H1 (cell line): ENCODE results near the gene IQGAP1. TPM values are rescaled to one million over a fixed set of nuclear protein-coding genes. Genes with fewer than 3 reads are reported as not detected.
A peak's percentile ranks its signal among the peaks of the same experiment; 100 is the strongest.

Source experiments
- CTCF ChIA-PET: fragments of 300-600 bp; sonication (Branson Sonifier 250); formaldehyde crosslinking; loops from one replicate; lab custom pipeline; 2021; ENCODE audit not compliant: partially characterized antibody; lab: Charles Lee
- POLR2A ChIA-PET: fragments of 300-600 bp; sonication (Branson Sonifier 250); formaldehyde crosslinking; loops from one replicate; lab custom pipeline; 2021; ENCODE audit warnings: inconsistent platforms; ENCODE audit not compliant: partially characterized antibody; lab: Charles Lee
- DNase-seq, 2 experiments: peaks; one replicate each; pipeline versions ENCODE4 v3.0.0 to v3.0.0-alpha.2; 2010 to 2022; ENCODE audit warnings: low spot score in 2 of 2, low read depth in 1 of 2, mixed read lengths in 1 of 2
- FAIRE-seq: peaks from 2 replicates; lab custom pipeline; 2011; peaks lifted over from hg19 to GRCh38; lab: Jason Lieb, UNC
- H2AFZ ChIP-seq: 2 replicates; pipeline ENCODE4 v1.8.1; 2012; ENCODE audit warnings: low read length, inconsistent platforms
- H2AK5ac ChIP-seq: 2 replicates; pipeline ENCODE4 v1.6.1; 2013; ENCODE audit warnings: low read depth, low read length
- H2BK120ac ChIP-seq: replicated peaks from 2 replicates; pipeline ENCODE3; 2013; ENCODE audit warnings: low read depth, low read length, inconsistent platforms
- H2BK12ac ChIP-seq: 2 replicates; pipeline ENCODE4 v1.6.1; 2013; ENCODE audit warnings: low read depth, low read length
- H2BK15ac ChIP-seq: 2 replicates; pipeline ENCODE4 v1.6.1; 2013; ENCODE audit warnings: low read length
- H2BK20ac ChIP-seq: 2 replicates; pipeline ENCODE4 v1.6.1; 2013; ENCODE audit warnings: low read length
- H2BK5ac ChIP-seq: 2 replicates; pipeline ENCODE4 v1.6.1; 2013; ENCODE audit warnings: low read depth, low read length
- H3K14ac ChIP-seq: 2 replicates; pipeline ENCODE4 v1.6.1; 2013; ENCODE audit warnings: inconsistent platforms; ENCODE audit not compliant: insufficient read length
- H3K18ac ChIP-seq: 2 replicates; pipeline ENCODE4 v1.6.1; 2013; ENCODE audit warnings: low read length; ENCODE audit errors: extremely low read depth
- H3K23ac ChIP-seq: 2 replicates; pipeline ENCODE4 v1.6.1; 2013; ENCODE audit warnings: inconsistent platforms; ENCODE audit not compliant: insufficient read length
- H3K23me2 ChIP-seq: 2 replicates; pipeline ENCODE4 v1.6.1; 2013; ENCODE audit warnings: low read depth, low read length
- H3K27ac ChIP-seq: 2 replicates; pipeline ENCODE4 v1.6.1; 2011; ENCODE audit warnings: low read depth, low read length, inconsistent platforms
- H3K27me3 ChIP-seq, 4 experiments: replicated peaks in 1 of 4; 1 replicate in 1 of 4; 2 replicates in 3 of 4; pipeline versions ENCODE4 v1.6.1 to v1.8.1; 2011 to 2013; ENCODE audit warnings: low read length in 3 of 4, mild to moderate bottlenecking in 3 of 4, inconsistent platforms in 2 of 4, mixed read lengths in 2 of 4, moderate library complexity in 1 of 4; ENCODE audit not compliant: control insufficient read depth in 3 of 4, insufficient read depth in 3 of 4; ENCODE audit errors: extremely low read depth in 1 of 4
- H3K36me3 ChIP-seq, 4 experiments: 2 replicates each; pipeline versions ENCODE4 v1.6.1 to v1.8.1; 2011 to 2013; ENCODE audit warnings: mild to moderate bottlenecking in 4 of 4, low read length in 3 of 4, moderate library complexity in 2 of 4, control low read depth in 1 of 4, inconsistent platforms in 1 of 4; ENCODE audit not compliant: insufficient read depth in 4 of 4, control insufficient read depth in 2 of 4
- H3K4ac ChIP-seq: replicated peaks from 2 replicates; pipeline ENCODE3; 2013; ENCODE audit warnings: low read length, low read depth, mixed read lengths, inconsistent platforms; ENCODE audit not compliant: insufficient read length
- H3K4me1 ChIP-seq, 4 experiments: replicated peaks in 1 of 4; 1 replicate in 1 of 4; 2 replicates in 3 of 4; pipeline versions ENCODE4 v1.6.1 to v1.8.1; 2011 to 2013; ENCODE audit warnings: low read length in 3 of 4, inconsistent platforms in 2 of 4, mixed read lengths in 1 of 4; ENCODE audit not compliant: insufficient read depth in 4 of 4, control insufficient read depth in 3 of 4
- H3K4me2 ChIP-seq, 2 experiments: 2 replicates each; pipeline versions ENCODE4 v1.6.1 to v1.8.1; 2011 to 2013; ENCODE audit warnings: low read depth in 2 of 2, low read length in 2 of 2, control low read depth in 1 of 2, inconsistent platforms in 1 of 2, mild to moderate bottlenecking in 1 of 2; ENCODE audit not compliant: insufficient read depth in 1 of 2
- H3K4me3 ChIP-seq, 4 experiments: fragments of 200-600, 300-600 bp in 1 of 4; sonication (generic), shearing (Covaris generic), sonication (Bioruptor Twin) in 1 of 4; 2 replicates each; pipeline versions ENCODE4 v1.5.1 to v1.8.1; 2011 to 2016; ENCODE audit warnings: low read length in 4 of 4, low read depth in 3 of 4, control low read depth in 2 of 4, inconsistent platforms in 2 of 4, mild to moderate bottlenecking in 2 of 4, mixed read lengths in 1 of 4, moderate library complexity in 1 of 4; ENCODE audit not compliant: insufficient read depth in 2 of 4; ENCODE audit errors: extremely low read depth in 1 of 4
- H3K56ac ChIP-seq: replicated peaks from 2 replicates; pipeline ENCODE3; 2013; ENCODE audit warnings: low read depth, mild to moderate bottlenecking, mixed read lengths, low read length, inconsistent platforms; ENCODE audit not compliant: insufficient read length
- H3K79me1 ChIP-seq: 2 replicates; pipeline ENCODE4 v1.6.1; 2013; ENCODE audit warnings: low read depth, low read length, control low read depth
- H3K79me2 ChIP-seq, 2 experiments: 2 replicates each; pipeline versions ENCODE4 v1.6.1 to v1.8.1; 2012 to 2013; ENCODE audit warnings: low read length in 2 of 2, mild to moderate bottlenecking in 2 of 2, inconsistent platforms in 1 of 2; ENCODE audit not compliant: insufficient read depth in 2 of 2, control insufficient read depth in 1 of 2
- H3K9ac ChIP-seq, 4 experiments: replicated peaks in 1 of 4; 1 replicate in 1 of 4; 2 replicates in 3 of 4; pipeline versions ENCODE4 v1.6.1 to v1.8.1; 2011 to 2013; ENCODE audit warnings: low read depth in 3 of 4, low read length in 3 of 4, control low read depth in 2 of 4, mild to moderate bottlenecking in 2 of 4, moderate library complexity in 2 of 4, inconsistent platforms in 1 of 4; ENCODE audit errors: extremely low read depth in 1 of 4
- H3K9me3 ChIP-seq, 2 experiments: 2 replicates each; pipeline versions ENCODE4 v1.6.1 to v1.8.1; 2012 to 2013; ENCODE audit warnings: mild to moderate bottlenecking in 2 of 2, moderate library complexity in 2 of 2, control low read depth in 1 of 2, inconsistent platforms in 1 of 2, low read depth in 1 of 2, low read length in 1 of 2, mixed read lengths in 1 of 2; ENCODE audit not compliant: insufficient read depth in 2 of 2
- H4K20me1 ChIP-seq, 2 experiments: replicated peaks in 1 of 2; 2 replicates each; pipeline versions ENCODE3 to v1.8.1; 2011 to 2013; ENCODE audit warnings: inconsistent platforms in 2 of 2, low read length in 2 of 2, mild to moderate bottlenecking in 1 of 2; ENCODE audit not compliant: insufficient read depth in 2 of 2, control insufficient read depth in 1 of 2
- H4K5ac ChIP-seq: 2 replicates; pipeline ENCODE4 v1.6.1; 2013; ENCODE audit warnings: low read length, low read depth, mixed read lengths, inconsistent platforms; ENCODE audit not compliant: insufficient read length
- H4K8ac ChIP-seq: 2 replicates; pipeline ENCODE4 v1.8.0; 2013; ENCODE audit warnings: mild to moderate bottlenecking, moderate library complexity, low read length, inconsistent platforms; ENCODE audit not compliant: insufficient read depth; ENCODE audit errors: extremely low read depth
- H4K91ac ChIP-seq: replicated peaks from 2 replicates; pipeline ENCODE3; 2013; ENCODE audit warnings: low read length, mixed read lengths, inconsistent platforms; ENCODE audit not compliant: insufficient read length
- BACH1 ChIP-seq: IDR thresholded peaks from 2 replicates; pipeline ENCODE4 v1.6.1; 2012; ENCODE audit warnings: low read length, improper control_type of control experiment
- BRCA1 ChIP-seq: IDR thresholded peaks from 2 replicates; pipeline ENCODE4 v1.6.1; 2012; ENCODE audit warnings: low read depth, low read length, improper control_type of control experiment
- EGR1 ChIP-seq: IDR thresholded peaks from 2 replicates; pipeline ENCODE4 v1.6.1; 2011; ENCODE audit warnings: low read depth, low read length, borderline replicate concordance
- FOSL1 ChIP-seq: IDR thresholded peaks from 2 replicates; pipeline ENCODE4 v1.6.1; 2011; ENCODE audit warnings: mild to moderate bottlenecking, low read depth, low read length, moderate library complexity; ENCODE audit not compliant: insufficient read depth
- GABPA ChIP-seq: IDR thresholded peaks from 2 replicates; pipeline ENCODE4 v1.6.1; 2011; ENCODE audit warnings: mild to moderate bottlenecking, low read length, moderate library complexity, borderline replicate concordance; ENCODE audit not compliant: insufficient read depth
- MAFK ChIP-seq: IDR thresholded peaks from 2 replicates; pipeline ENCODE4 v1.6.1; 2012; ENCODE audit warnings: low read depth, mild to moderate bottlenecking, improper control_type of control experiment, low read length
- PHF8 ChIP-seq: fragments of 200-600 bp; sonication (generic); conservative IDR thresholded peaks from 2 replicates; pipeline ENCODE4 v1.7.1; 2012; ENCODE audit warnings: low read depth, mild to moderate bottlenecking, inconsistent platforms, low read length, moderate library complexity
- RNF2 ChIP-seq: fragments of 200-900, 300-1000 bp; sonication (generic); IDR thresholded peaks from 2 replicates; pipeline ENCODE4 v1.7.1; 2016; ENCODE audit warnings: borderline replicate concordance, low read depth, mild to moderate bottlenecking, antibody characterized with exemption, low read length; ENCODE audit not compliant: poor library complexity, severe bottlenecking; ENCODE audit errors: missing control alignments
- SIN3A ChIP-seq, 2 experiments: IDR thresholded peaks in 1 of 2; conservative IDR thresholded peaks in 1 of 2; 2 replicates each; pipeline ENCODE4 v1.6.1; 2011 to 2012; ENCODE audit warnings: low read length in 2 of 2, improper control_type of control experiment in 1 of 2, low read depth in 1 of 2, mild to moderate bottlenecking in 1 of 2
- SP4 ChIP-seq: IDR thresholded peaks from 2 replicates; pipeline ENCODE4 v1.6.1; 2012; ENCODE audit warnings: low read length, inconsistent platforms
- TAF1 ChIP-seq: IDR thresholded peaks from 2 replicates; pipeline ENCODE4 v1.6.1; 2011; ENCODE audit warnings: mild to moderate bottlenecking, low read depth, low read length
- WGBS, 2 experiments: shearing (Covaris generic) in 1 of 2; methylation state at CpG; one replicate each; pipeline versions ENCODE4 v1.1.6 to v1.1.7; 2013 to 2015; ENCODE audit warnings: low lambda C conversion rate in 2 of 2, mixed read lengths in 2 of 2, inconsistent platforms in 1 of 2, low coverage in 1 of 2, missing lambda C conversion rate in 1 of 2; ENCODE audit not compliant: insufficient replicate concordance in 2 of 2, insufficient coverage in 1 of 2, insufficient read length in 1 of 2; ENCODE audit errors: extremely low coverage in 1 of 2, missing lambda C conversion rate in 1 of 2; 5-methylcytosine and 5-hydroxymethylcytosine counted together
- polyA plus RNA-seq, 7 experiments: library from polyadenylated mRNA; depleted of rRNA in 3 of 7; stranded (reverse) in 5 of 7; unstranded in 2 of 7; fragments of >200 nt in 5 of 7; fragments of 200-250 nt in 2 of 7; gene quantifications; 1 replicate in 5 of 7; 2 replicates in 1 of 7; 4 replicates in 1 of 7; pipeline versions ENCODE4 v1.2.1 to v1.2.3, GENCODE V29; 2011 to 2013; ENCODE audit warnings: missing spikeins in 2 of 7, mixed read lengths in 2 of 7
- total RNA-seq: library from RNA; stranded (reverse); fragmentation: NEBNext Ultra II Directional; extraction: Animal tissue kit (Norgen Biotek cat#: 25700); gene quantifications from 2 replicates; pipeline ENCODE4 v1.2.1, GENCODE V29; 2021
- TF ChIP-seq, protein P1 (sequence below): IDR thresholded peaks from 2 replicates; pipeline ENCODE4 v1.6.1; 2012; ENCODE audit warnings: low read length, inconsistent platforms

The IQGAP1 gene
- total and polyA plus RNA-seq, 2 of the 8 experiments (the other 6 are each of a cell fraction or from before 2014, with no cell fraction given): 56.0 to 138 TPM

DNA sequence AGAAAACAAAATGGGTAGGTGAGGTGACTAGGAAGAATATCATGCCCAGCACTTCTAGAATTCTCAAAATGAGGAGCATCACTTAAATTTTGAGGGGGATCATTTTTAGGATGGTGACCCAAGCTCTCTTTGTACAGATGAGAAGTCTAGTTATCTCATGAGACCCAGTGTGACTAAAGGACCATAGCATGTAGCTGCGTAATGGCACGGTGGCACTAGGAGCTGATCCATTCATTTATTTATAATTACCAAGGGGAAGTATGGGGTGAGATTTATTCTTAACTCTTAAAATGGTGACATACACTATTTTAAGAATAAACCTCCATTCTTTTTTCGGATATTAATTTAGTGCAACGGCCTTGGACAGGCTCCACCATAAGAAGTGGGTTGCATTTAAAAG lies 8.3 kb downstream of the IQGAP1 start:
- no peak overlapping the region for H2BK120ac ChIP-seq
- POLR2A ChIA-PET: interaction anchor here (4.8 kb wide), 1 partner anchor 16 kb away, joined by 25 read pairs; no protein-coding TSS in a partner anchor
- no peaks in the 10 kb centered on the region for H3K9me3 ChIP-seq
- no peaks in the 10 kb centered on the region; the same call in 1 of the 2 replicates for H3K79me1 ChIP-seq
- no peak overlapping the region for H3K4me3 ChIP-seq
- FAIRE-seq: no peak
- H4K8ac ChIP-seq: no peak overlapping the region
- no peak overlapping the region for H2AFZ ChIP-seq
- H3K79me2 ChIP-seq: peaks cover 2 to 80% of the 10 kb centered on the region in 2 experiments
- no peak overlapping the region for H4K91ac ChIP-seq
- no peak overlapping the region for H2BK20ac ChIP-seq
- H2BK12ac ChIP-seq: peak overlapping the region; percentile 44; the same call in 1 of the 2 replicates
- no peaks in the 10 kb centered on the region for H3K27me3 ChIP-seq
- no peak overlapping the region for H3K14ac ChIP-seq
- H3K4me2 ChIP-seq: no peak overlapping the region
- no peak overlapping the region for H4K5ac ChIP-seq
- peaks cover 0 to 3% (median 0%) of the 10 kb centered on the region in 4 experiments; a peak in 1 of 8 replicates for H3K36me3 ChIP-seq
- 92% methylated on average over 4 of the region's 4 CpGs; no CpG with 5 or more reads in 1 of the 2 experiments for WGBS, 2 experiments
- no peak overlapping the region for H3K18ac ChIP-seq
- CTCF ChIA-PET: interaction anchor here (0.6 to 1.1 kb wide), 7 partner anchors 9 to 85 kb away, joined by 3 to 5 read pairs (median 3); no protein-coding TSS in a partner anchor
- no peak overlapping the region for H2AK5ac ChIP-seq
- no peak overlapping the region for H2BK5ac ChIP-seq
- H3K23me2 ChIP-seq: no peaks in the 10 kb centered on the region
- DNase-seq: no peak
- H4K20me1 ChIP-seq: no peaks in the 10 kb centered on the region
- H3K27ac ChIP-seq: no peak overlapping the region
- H3K9ac ChIP-seq: no peak overlapping the region
- H3K56ac ChIP-seq: no peak overlapping the region
- no peak overlapping the region for H2BK15ac ChIP-seq
- no peak overlapping the region for H3K23ac ChIP-seq
- peaks cover 15 to 33% (median 28%) of the 10 kb centered on the region in 4 experiments for H3K4me1 ChIP-seq
- no peak overlapping the region for H3K4ac ChIP-seq
- TF ChIP-seq SP4: no peak
- no peak for TF ChIP-seq RNF2
- TF ChIP-seq, protein P1, sequence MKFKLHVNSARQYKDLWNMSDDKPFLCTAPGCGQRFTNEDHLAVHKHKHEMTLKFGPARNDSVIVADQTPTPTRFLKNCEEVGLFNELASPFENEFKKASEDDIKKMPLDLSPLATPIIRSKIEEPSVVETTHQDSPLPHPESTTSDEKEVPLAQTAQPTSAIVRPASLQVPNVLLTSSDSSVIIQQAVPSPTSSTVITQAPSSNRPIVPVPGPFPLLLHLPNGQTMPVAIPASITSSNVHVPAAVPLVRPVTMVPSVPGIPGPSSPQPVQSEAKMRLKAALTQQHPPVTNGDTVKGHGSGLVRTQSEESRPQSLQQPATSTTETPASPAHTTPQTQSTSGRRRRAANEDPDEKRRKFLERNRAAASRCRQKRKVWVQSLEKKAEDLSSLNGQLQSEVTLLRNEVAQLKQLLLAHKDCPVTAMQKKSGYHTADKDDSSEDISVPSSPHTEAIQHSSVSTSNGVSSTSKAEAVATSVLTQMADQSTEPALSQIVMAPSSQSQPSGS: no peak
- no peak for TF ChIP-seq FOSL1
- TF ChIP-seq BACH1: no peak
- TF ChIP-seq PHF8: no peak
- TF ChIP-seq SIN3A (conservative IDR thresholded peaks at IDR 0.05 in 1 of 2, IDR thresholded peaks at IDR 0.05 in 1 of 2; ENCODE audit: low read depth in 1 of 2, low read length in 2 of 2): no peak
- TF ChIP-seq MAFK: no peak
- TF ChIP-seq GABPA: no peak
- TF ChIP-seq BRCA1: no peak
- TF ChIP-seq TAF1: no peak
- no peak for TF ChIP-seq EGR1
